HG02798 (cell line): Measurements from ENCODE around the gene ITGA11.
"Not testable (repeated sequence)": the region's sequence is repeated elsewhere in the genome, so short reads cannot be mapped to it uniquely, and the experiment has no call there.

ENCODE experiments used
- ATAC-seq: cut with Tn5 transposase; IDR thresholded peaks from one replicate; pipeline ENCODE4 v1.9.1; 2021; ENCODE audit warnings: mild to moderate bottlenecking; ENCODE audit not compliant: unreplicated experiment, poor library complexity

Gene ITGA11

GRCh38 chr15:68426116-68426515 lies 5.8 kb downstream of the ITGA11 start:
- no peak for ATAC-seq

GRCh38 chr15:68425428-68426060 lies 6.4 kb downstream of the ITGA11 start:
- no peak for ATAC-seq

- ATAC-seq: no peak
Observed at GRCh38 chr15:68424754-68425390, 7.1 kb downstream of the ITGA11 start.

DNA sequence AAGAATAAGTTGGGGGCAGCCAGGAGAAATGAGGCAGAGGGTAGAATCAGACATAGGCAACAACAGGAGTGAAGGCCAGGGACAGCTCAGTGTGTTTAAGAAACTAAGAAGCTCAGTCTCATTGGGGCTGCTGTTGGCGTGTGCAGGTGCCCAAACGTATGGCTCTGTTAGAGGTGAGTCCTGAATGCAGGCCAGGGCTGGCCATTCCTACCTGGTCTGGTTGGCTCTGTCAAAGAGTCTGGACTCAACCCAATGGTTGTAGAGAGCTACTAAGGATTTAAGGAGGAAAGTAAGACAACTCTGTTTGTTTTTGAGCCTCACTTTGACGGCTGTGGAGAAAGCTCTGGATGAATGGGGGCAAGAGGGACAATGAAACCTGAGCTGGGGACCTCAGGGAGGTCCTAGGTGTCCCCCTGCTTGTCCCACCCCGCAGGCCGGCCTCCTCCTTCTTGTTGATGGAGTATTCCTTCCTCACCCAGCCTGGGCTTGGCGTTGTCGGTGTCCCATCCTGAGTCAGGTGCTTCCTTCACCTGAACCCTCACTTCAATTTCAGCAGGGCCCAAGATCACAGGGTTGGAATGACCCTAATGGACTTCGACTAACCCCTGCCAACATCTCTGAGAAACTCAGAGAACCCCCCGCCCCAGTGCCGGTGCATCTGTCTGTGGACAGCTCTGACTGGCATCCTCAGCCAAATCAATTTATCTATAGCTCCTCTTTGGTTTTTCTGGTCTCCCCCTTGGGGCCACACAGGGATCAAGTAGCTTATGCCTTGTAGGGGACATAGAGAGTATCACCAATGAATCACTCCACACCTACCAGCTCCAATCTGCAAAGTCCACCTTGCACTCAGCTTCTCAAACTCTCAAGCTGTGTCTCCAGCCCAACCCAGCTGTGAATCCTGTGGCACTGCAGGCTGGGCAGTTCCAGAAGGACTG lies 8.3 kb downstream of the ITGA11 start:
- ATAC-seq: no peak

- ATAC-seq: not testable (repeated sequence)
Observed at GRCh38 chr15:68422403-68423145, 9.4 kb downstream of the ITGA11 start.

DNA sequence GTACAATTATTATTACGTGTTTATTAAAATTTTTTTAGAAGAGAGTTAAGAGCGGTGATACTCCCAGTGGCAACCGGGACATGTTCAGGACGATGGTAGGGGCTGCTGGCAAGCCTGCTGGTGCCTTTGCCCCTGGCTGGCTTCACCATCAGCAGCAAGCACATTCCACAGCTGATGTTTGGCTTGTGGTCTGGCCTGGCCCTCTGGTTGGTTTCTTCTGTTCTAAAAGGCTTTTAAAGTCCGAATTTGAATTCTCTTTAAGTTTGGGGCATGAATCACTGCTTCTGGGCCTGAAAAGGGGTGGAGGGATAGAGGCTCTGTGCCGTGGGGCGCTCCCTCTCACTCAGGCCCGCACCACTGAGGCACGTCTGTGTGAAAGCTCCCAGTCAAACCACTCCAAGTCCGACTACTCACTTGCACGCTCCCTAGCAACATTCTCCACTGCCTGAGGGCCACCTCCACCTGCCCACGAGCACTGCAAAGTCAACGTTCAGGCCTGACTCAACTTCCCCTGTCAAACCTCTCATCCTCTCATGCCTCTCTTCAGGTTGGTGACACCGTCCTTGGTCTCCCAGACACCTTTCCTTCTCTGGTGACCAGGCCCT lies 10.1 kb downstream of the ITGA11 start:
- ATAC-seq: no peak

- ATAC-seq: no peak
Observed at GRCh38 chr15:68421115-68421551, 10.8 kb downstream of the ITGA11 start.

DNA sequence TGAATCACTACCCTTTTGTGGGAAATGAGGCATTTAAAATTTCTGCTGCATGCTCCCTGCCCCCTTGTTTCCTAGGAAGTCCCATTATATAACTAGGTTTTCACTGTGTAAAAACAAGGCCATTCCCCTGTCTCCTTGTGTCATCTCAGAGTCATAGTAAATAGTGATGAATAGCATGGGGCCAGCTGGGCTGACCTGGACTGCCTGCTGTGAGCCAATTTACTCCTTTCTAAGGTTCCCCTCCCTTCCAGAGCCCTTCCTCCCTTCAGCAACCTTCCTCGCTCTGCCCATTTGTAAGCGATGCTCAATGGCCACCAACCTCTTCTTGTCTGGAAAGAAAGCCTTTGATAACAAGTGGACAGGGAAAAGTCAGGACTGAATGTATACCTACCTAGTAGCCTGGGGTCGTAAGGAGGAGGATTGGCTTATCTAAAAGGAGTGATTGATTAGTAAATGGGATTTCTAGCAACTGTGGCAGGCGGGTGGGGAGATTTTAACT lies 11.7 kb downstream of the ITGA11 start:
- ATAC-seq: no peak

GRCh38 chr15:68419301-68420175 lies 12.4 kb downstream of the ITGA11 start:
- no peak for ATAC-seq

DNA sequence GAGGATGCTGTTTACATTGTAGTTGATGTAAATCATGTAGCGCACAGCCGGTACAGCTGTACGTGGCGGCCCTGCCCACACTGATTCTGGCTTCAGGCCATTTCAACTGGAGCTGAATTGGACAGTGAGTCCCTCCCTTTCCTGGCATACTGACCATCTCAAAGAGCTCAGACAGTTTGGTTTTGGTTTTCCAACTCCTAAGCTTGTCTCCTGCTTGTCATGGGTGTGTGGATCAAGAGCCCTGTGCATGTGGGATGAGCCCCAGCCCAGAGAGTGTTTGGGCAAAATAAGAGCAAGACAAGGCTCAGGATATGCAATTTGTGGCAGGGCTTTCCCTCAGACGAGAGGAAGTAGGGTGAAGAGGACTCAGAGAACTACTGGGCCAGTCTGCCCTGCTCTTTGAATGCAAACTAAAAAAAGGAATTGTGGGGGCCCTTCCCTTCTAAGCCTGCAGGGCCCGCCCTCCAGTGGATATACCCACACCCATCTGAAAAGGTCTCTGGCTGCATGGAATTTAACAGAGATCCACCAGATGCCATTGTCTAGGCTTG lies 13.3 kb downstream of the ITGA11 start:
- no peak for ATAC-seq

- ATAC-seq: no peak
Observed at GRCh38 chr15:68417897-68418296, 14.1 kb downstream of the ITGA11 start.

GRCh38 chr15:68417051-68417450 lies 14.9 kb downstream of the ITGA11 start:
- no peak for ATAC-seq

GRCh38 chr15:68416158-68416535 lies 15.8 kb downstream of the ITGA11 start:
- ATAC-seq: no peak

GRCh38 chr15:68415501-68416157 lies 16.3 kb downstream of the ITGA11 start:
- no peak for ATAC-seq

DNA sequence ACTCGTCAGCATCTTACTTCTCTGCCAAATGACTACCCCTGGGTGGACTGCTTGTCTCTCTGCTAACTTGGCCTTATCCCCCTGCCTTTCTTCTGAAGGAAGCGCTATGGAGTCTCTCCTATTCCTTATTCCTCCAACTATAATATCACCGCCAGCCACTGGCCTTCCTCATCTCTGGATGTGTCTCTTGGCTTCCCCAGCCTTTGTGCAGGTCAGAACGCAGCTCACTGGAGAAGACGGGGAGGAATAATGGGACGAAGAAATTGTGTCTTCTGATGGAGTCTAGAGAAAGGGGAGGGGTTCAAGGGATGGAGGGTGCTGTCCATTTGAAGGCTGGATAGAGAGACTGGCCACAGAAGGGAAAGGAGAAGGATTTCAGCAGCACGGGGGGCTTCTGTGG lies 16.9 kb downstream of the ITGA11 start:
- no peak for ATAC-seq

GRCh38 chr15:68414591-68414990 lies 17.4 kb downstream of the ITGA11 start:
- ATAC-seq: no peak

DNA sequence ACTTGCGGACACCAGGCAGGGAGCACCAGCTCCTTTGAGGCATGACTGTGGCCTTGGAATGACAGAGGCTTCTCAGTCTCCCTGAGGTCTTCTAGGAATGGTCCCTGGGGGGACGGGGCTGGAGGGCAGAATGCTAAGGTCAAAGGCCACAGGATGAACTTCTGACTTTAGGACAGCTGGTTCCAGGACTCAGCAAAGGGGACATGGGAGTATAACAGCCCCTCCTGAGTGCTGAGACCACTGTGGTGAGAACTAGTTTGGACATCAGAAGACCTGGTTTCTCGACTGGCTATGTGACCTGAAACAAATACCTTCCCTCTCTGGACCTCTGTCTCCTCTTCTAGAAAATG lies 17.8 kb downstream of the ITGA11 start:
- ATAC-seq: no peak
